DOHH2 (cell line): ENCODE measurements around the gene ZBTB7B.

Experiments used
- H3F3A ChIP-seq: fragments of 200-600 bp; sonication (generic), shearing (Covaris generic); 2 replicates; pipeline ENCODE4 v1.6.0; 2016; ENCODE audit warnings: antibody characterized with exemption, mild to moderate bottlenecking; ENCODE audit not compliant: control insufficient read depth, insufficient read depth
- H3K27ac ChIP-seq: fragments of 200-600 bp; sonication (generic); 2 replicates; pipeline ENCODE4 v1.5.1; 2014; ENCODE audit warnings: low read depth, mild to moderate bottlenecking, low read length, moderate library complexity
- H3K27me3 ChIP-seq: fragments of 200-600 bp; sonication (generic); 2 replicates; pipeline ENCODE4 v1.6.1; 2014; ENCODE audit warnings: mild to moderate bottlenecking, low read length, mixed read lengths; ENCODE audit not compliant: control insufficient read depth
- H3K36me3 ChIP-seq: fragments of 200-600 bp; sonication (generic); 2 replicates; pipeline ENCODE4 v1.6.1; 2014; ENCODE audit warnings: mild to moderate bottlenecking, low read length, moderate library complexity, mixed read lengths; ENCODE audit not compliant: control insufficient read depth
- H3K4me1 ChIP-seq: fragments of 200-600 bp; sonication (generic); 2 replicates; pipeline ENCODE4 v1.6.1; 2014; ENCODE audit warnings: mild to moderate bottlenecking, low read length, mixed read lengths; ENCODE audit not compliant: control insufficient read depth
- H3K4me2 ChIP-seq: fragments of 200-600 bp; sonication (generic); 2 replicates; pipeline ENCODE4 v1.6.0; 2014; ENCODE audit warnings: mild to moderate bottlenecking, low read length, moderate library complexity
- H3K4me3 ChIP-seq: fragments of 200-600 bp; sonication (generic); 2 replicates; pipeline ENCODE4 v1.5.1; 2014; ENCODE audit warnings: mild to moderate bottlenecking, low read length, mixed read lengths
- H3K79me2 ChIP-seq: fragments of 200-600 bp; sonication (generic); 2 replicates; pipeline ENCODE4 v1.6.1; 2014; ENCODE audit warnings: mild to moderate bottlenecking, low read length, mixed read lengths; ENCODE audit not compliant: control insufficient read depth
- H3K9me2 ChIP-seq: fragments of 200-600 bp; sonication (generic); replicated peaks from 2 replicates; pipeline ENCODE4 v1.6.1; 2014; ENCODE audit warnings: mild to moderate bottlenecking, low read length, mixed read lengths; ENCODE audit not compliant: control insufficient read depth
- H3K9me3 ChIP-seq: fragments of 200-600 bp; sonication (generic); 2 replicates; pipeline ENCODE4 v1.6.1; 2014; ENCODE audit warnings: antibody characterized with exemption, low read length, mixed read lengths; ENCODE audit not compliant: control insufficient read depth, insufficient read depth
- H4K20me1 ChIP-seq: fragments of 200-600 bp; sonication (generic); 2 replicates; pipeline ENCODE4 v1.6.0; 2014; ENCODE audit warnings: low read depth, mild to moderate bottlenecking, antibody characterized with exemption, low read length, moderate library complexity; ENCODE audit not compliant: control insufficient read depth, insufficient read depth
- EZH2phosphoT487 ChIP-seq: fragments of 200-600 bp; sonication (generic); IDR thresholded peaks from 2 replicates; pipeline ENCODE4 v1.6.1; 2017; ENCODE audit warnings: borderline replicate concordance, mild to moderate bottlenecking, antibody characterized with exemption, low read length, moderate library complexity, mixed read lengths
- TF ChIP-seq, protein P1 (sequence below): fragments of 200-600 bp; sonication (generic); IDR thresholded peaks from one replicate; pipeline ENCODE4 v1.5.1; 2014; ENCODE audit warnings: antibody characterized with exemption, mild to moderate bottlenecking, low read depth, low read length; ENCODE audit not compliant: poor library complexity, severe bottlenecking

The ZBTB7B gene

GRCh38 chr1:155039308-155039669 is 36.7 kb downstream of the ZBTB7B start:
- TF ChIP-seq EZH2phosphoT487 = no peak
- TF ChIP-seq, protein P1, sequence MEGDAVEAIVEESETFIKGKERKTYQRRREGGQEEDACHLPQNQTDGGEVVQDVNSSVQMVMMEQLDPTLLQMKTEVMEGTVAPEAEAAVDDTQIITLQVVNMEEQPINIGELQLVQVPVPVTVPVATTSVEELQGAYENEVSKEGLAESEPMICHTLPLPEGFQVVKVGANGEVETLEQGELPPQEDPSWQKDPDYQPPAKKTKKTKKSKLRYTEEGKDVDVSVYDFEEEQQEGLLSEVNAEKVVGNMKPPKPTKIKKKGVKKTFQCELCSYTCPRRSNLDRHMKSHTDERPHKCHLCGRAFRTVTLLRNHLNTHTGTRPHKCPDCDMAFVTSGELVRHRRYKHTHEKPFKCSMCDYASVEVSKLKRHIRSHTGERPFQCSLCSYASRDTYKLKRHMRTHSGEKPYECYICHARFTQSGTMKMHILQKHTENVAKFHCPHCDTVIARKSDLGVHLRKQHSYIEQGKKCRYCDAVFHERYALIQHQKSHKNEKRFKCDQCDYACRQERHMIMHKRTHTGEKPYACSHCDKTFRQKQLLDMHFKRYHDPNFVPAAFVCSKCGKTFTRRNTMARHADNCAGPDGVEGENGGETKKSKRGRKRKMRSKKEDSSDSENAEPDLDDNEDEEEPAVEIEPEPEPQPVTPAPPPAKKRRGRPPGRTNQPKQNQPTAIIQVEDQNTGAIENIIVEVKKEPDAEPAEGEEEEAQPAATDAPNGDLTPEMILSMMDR = no peak
- Histone ChIP-seq H3K4me3 (no peak overlapping the region), H3F3A (no peaks in the 10 kb centered on the region), H3K9me3 (no peaks in the 10 kb centered on the region), H4K20me1 (no peaks in the 10 kb centered on the region), H3K4me1 (no peaks in the 10 kb centered on the region), H3K27me3 (peaks cover 39% of the 10 kb centered on the region), H3K36me3 (no peaks in the 10 kb centered on the region), H3K4me2 (no peak overlapping the region), H3K79me2 (no peaks in the 10 kb centered on the region), H3K9me2 (no peaks in the 10 kb centered on the region), H3K27ac (no peak overlapping the region)

GRCh38 chr1:155040358-155041093 is 37.9 kb downstream of the ZBTB7B start:
- H4K20me1 ChIP-seq = no peaks in the 10 kb centered on the region
- no peaks in the 10 kb centered on the region for H3K9me2 ChIP-seq
- no peaks in the 10 kb centered on the region for H3K9me3 ChIP-seq
- no peaks in the 10 kb centered on the region for H3K36me3 ChIP-seq
- H3K4me2 ChIP-seq = no peak overlapping the region
- no peaks in the 10 kb centered on the region for H3F3A ChIP-seq
- H3K27me3 ChIP-seq = peaks cover 32% of the 10 kb centered on the region
- TF ChIP-seq, protein P1 = no peak
- TF ChIP-seq EZH2phosphoT487 = no peak
- no peaks in the 10 kb centered on the region for H3K79me2 ChIP-seq
- peaks cover 3% of the 10 kb centered on the region for H3K4me1 ChIP-seq
- no peak overlapping the region for H3K27ac ChIP-seq
- no peak overlapping the region for H3K4me3 ChIP-seq

GRCh38 chr1:155042789-155043188 is 40.2 kb downstream of the ZBTB7B start:
- Histone ChIP-seq H3K79me2 (no peaks in the 10 kb centered on the region), H3F3A (no peaks in the 10 kb centered on the region), H3K36me3 (no peaks in the 10 kb centered on the region), H3K27ac (no peak overlapping the region), H3K4me1 (peaks cover 3% of the 10 kb centered on the region), H3K4me2 (no peak overlapping the region), H3K9me3 (no peaks in the 10 kb centered on the region), H3K4me3 (no peak overlapping the region), H3K9me2 (no peaks in the 10 kb centered on the region), H3K27me3 (peaks cover 30% of the 10 kb centered on the region), H4K20me1 (no peaks in the 10 kb centered on the region)
- TF ChIP-seq, protein P1 = no peak
- no peak for TF ChIP-seq EZH2phosphoT487
